NCI-H774 (cell line): ENCODE results near the gene GNLY.

Experiments used
- DNase-seq: peaks from one replicate; lab custom pipeline; 2025; lab: John Stamatoyannopoulos, UW

Gene GNLY

DNA sequence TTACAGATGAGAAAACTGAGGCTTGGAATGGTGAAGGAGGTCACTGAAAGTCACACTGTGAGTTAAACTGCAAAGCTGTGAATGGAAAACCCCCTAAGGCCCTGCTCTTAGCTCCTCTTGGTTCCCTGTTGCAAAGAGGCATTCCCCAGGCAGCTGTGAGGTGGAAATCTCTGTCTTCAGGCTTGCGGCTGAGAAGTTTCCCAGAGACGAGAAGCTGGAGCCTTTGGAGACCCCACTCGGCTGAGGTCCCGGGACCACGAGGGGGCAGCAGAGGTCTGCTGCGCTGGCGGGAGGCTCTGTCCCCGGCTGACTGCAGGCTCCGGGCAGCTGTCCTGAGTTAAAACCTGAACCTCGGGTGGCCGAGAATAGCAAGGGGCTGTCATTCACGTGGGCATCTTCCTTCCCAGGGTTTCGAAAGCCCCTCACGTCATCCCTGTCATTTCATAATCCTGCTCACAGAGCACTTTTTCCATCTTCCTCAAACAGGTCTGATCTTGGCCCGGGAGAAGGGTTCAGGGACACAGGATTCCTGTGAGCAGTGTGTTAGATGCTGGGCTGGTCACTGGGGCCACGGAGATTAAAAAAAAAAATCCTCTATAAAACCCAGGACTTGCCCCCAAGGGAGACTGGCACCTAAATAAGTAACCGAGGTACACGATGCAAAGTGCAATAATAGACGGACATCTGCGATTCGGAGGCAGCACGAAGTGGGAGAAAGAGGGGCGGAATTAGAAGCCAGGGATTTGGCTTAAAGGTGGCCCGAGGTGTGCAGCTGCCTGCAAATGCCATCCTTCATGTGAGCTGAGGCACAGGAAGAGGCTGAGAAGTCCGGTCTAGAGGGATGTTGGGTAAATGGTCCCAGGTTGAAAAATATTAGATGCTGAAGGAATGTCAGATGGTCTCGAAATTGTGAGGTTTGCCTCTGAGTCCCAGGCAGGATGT is 35.0 kb downstream of the GNLY start:
- DNase-seq = peak; percentile 45

DNA sequence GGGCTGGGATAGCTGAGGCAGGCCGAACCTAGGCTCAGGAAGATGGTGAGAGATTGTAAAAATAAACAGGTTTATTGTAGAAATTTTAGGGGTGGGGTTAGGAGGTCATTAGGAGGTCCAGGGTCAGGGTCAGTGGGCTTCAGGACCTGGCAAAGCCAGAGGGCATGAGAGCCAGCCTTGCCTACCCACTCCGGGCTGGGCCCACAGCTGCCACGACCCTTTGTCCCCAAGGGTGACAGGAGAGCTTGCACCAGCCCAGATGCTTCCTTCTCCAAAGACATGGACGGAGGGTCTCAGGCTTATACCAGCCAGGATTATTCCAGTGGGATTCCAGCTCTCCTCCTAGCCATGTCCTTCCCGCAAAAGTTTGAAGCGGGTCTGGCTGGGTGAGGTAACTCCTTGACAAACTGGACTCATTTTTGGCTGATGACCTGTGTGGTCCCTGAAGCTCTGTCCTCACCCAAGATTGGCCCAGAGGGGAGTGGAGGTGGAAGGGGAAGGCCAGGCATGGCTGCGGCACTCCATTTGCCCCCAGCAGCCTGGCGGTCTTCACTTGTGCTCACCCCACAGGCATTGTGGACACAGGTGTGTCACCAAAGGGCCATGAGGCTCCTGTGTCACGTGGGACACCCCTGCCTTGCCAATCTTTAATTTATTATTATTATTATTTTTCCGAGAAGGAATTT is 35.8 kb downstream of the GNLY start:
- DNase-seq = no peak

DNA sequence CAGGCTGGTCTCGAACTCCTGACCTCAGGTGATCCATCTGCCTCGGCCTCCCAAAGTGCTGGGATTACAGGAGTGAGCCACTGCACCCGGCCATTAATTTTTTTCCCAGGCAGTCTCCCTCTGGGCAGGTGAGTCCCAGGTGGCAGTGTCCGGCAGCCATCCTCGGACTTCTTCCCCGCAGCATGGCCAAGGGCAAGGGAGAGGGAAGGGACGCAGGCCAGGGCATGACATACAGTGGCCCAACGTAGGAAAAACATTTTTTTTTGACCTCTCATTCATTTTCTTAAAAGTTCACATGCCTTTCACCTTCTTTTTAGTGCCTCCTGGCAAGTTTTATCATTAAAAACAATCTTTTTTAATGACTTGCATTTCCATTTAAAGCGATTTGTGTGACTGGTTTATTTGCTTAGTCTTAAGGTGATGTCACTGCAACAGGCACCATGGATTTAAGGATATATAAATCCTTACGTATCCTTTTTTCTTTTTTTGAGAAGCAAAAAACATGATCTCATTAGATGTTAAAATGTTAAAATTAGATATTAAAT is 36.6 kb downstream of the GNLY start:
- DNase-seq = no peak

DNA sequence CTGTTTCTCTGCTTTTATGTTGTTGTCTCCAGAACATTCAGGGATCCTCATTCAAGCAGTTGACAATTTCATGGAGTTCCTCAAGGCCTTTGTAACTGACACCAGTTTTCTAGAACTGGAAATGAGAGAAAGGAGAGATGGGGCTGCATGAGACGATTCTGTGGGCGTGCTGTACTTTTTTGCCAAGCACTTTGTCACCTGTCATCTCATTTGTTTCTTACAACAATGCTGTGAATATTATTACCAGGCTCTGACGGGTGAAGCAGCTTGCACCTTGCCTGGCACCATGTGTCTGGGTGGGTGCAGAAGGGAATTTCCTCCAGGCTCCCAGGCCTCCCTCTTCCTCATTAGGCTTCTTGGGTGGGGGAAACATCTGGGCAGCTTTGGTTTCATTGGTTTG is 37.4 kb downstream of the GNLY start:
- no peak for DNase-seq

DNA sequence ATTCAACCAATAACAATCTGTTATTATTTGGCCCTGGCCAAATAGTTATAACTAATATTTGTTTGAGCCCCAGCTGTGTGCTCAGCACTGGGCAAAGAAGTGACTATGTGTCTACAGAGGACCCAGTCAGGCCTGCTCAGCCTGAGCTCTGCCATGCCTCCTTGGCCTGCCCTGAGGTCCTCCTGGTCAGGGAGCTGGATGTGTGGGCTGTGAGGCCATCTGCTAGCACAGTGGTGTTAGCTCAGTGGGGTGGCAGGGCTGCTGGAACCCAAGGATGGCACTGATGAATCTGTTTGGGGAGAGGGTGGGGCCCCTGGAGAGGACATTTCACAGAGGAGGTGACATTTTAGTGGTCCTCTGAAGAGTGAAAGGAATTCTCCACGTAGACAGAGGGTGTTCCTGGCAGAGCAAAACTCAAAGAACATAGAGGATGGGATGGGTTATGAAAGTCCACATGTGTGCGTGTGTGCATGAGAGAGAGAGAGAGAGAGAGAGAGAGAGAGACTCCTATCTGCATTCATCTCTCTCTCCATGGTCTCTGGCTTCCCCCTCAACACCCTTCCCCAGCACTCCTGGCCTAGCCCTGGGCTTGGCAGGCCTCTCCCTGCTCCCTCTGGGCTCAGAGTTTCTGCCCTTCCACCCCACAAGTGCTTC is 38.4 kb downstream of the GNLY start:
- DNase-seq = no peak

DNA sequence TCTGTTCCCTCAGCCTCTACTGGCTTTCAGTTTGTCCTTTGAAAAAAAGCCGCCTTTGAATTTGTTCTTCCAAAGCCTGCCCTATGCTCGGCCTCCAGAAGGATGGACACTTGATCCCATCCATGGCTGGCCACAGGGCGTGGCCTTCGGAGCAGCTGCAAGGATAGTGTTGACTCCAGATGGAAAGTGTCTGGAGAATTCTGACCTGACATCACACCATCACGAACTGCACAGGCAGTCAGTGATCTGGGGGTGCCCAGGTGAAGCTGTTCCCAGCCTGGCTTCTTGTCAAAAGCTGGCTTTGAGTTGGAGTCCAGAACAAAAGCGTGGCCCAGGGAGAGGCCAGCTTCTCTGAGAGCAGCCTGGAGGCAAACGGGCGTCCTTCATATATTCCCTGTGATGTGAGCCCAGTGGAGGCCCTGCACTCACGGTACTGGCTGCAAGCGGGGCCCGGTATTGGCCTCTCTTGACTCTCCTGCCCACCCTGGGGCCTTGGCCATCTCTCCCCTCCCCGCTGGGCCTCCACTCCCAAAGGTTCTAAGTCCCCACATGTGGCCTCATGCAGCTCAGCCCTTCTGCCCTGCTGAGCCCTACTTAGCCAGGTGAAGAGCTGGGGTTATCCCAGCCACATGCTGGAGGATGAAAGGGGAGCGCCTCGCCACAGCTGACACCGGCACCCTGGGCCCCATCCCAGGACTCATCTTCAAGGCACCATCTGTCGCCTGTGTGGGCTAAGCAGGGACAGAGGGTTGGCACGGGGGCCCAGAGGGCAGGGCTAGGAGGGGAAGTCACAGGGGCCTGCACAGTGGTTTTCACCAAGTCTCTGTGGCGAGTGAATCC is 39.2 kb downstream of the GNLY start:
- DNase-seq = no peak

DNA sequence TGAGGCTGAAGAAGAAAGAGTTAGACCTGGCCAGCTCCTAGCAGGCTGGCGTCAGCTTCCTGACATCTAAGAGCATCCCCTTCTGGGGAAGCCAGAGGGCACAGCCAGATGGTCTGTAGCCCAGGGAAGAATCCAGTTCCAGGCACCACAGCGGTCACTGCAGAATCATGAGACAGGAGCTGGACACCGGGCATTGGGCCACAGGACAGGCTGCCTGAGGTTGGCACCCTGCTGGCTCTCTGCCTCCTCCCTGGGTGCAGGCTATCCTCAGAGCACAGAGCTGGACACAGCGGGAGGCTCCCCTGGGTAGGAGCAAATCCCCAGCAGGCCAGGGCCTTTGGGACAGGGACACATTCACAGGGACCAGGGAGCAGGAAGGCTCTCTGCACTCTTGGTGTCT is 39.9 kb downstream of the GNLY start:
- DNase-seq = no peak

DNA sequence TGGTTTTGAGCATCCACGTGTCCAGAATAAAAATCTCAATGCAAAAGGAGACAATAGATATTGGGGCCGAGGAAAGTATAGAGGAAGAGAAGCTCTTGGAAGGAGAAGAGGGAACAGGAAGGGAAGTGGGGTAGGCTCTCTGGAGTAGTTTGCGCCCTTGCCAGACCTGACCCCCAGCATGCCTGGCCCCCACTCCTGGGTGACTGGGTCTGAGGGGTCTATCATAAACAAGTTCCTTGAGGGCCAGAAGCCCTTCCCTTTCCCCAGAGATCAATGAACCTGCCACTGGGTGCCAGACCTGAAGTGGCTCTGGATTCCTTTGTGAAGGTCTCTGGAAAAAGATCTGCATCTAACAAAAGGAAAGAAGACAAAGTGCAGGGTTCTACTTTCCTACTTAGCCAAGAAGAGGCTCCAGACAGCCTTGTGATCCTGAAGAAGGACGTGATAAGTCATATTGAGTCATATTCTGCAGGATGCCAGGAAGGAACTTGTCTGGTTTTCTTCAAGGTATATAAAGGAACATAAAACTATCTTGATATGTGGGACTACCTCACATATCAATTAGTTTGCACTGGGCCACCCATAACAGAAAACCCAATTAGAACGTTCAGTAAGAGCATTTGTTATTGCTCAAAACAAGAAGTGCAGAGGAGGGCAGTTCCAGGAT is 40.9 kb downstream of the GNLY start:
- DNase-seq = no peak

DNA sequence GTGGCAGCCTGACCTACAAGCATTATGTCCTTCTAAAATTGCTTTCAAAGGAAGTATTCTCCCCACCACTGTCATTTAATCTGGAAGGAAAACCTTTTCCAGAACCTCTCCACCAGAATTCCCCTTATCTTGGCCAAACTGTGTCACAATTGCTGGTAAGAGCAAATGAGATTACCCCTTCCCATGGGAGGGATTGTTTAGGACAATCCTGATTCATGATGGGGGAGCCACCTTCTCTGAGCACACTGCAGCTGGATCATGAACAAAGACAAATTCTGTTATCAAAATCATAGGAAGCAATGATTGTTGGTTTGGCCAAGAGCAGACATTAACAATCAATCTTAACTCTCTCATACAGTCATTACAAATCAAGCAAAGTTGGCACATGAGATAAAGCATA is 41.5 kb downstream of the GNLY start:
- DNase-seq = no peak

DNA sequence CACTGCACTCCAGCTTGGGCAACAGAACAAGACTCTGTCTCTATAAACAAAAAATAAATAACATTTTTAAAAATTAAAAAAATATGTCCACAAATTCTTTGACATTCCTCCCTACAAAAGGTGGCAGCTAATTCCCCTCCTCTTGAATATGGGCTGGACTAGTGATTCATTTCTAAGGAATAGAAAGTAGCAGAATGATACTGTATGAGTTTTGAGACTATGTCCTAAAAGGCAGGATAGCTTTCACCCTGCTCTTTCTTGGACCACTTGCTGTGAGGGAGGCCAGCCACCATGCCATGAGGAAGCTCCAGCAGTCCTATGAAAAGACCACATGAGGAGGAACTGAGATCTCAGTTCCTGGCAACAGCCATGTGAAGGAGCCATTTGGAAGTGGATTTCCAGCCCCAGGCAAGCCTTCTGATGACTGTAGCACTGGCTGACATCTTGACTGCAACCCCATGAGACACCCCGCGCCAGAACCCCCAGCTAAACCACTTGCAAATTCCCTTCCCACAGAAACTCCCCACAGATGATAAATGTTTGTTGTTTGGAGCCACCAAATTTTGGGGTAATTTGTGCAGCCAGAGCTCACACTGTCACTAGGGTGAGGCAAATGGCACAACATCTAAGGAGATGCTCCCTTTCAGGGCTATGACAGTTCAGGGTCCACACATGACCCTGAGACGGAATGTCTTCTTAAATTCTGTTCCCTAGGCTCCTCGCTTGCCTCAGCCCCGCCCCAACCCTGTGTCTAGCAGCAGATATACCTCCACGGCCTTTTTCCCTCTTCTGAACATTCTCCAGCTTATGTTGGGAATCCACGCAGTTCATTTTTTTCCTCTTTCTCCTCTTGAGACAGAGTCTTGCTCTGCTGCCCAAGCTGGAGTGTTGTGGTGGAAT is 42.5 kb downstream of the GNLY start:
- DNase-seq = no peak

DNA sequence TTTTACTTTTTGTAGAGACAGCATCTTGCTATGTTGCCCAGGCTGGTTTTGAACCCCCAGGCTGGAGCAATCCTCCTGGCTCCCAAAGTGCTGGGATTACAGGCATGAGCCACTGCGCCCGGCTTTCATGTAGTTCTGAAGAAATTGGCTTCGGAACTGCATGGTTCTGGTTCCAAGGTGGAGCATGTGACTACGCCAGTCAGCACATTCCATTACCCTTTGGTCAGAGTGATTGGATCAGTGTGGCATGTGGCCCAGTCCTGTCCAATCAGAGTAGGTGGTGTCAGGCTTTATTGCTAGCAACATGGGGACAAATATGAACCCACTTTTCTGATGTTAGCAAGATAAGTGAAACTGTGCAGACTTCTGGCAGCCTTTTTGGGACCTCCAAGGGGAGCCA is 43.3 kb downstream of the GNLY start:
- no peak for DNase-seq

DNA sequence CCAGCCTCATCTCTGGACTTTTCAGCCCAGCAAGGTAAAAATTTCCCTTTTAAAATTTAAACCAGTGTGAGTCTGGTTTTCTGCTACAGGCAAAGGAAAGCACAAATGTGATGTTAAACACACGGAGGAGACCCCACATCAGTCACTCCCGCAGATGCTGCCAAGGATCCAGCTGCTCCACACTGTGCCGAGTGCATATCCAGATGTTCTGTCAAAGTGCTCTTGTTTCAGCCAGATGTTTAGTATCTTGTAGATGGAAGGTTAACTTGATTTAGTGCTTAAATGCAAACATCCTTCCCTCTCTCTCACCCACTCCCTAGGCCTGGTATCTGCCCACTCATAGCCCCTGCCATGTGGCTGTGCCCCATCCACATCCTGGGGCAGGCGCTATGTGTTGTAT is 43.8 kb downstream of the GNLY start:
- no peak for DNase-seq

DNA sequence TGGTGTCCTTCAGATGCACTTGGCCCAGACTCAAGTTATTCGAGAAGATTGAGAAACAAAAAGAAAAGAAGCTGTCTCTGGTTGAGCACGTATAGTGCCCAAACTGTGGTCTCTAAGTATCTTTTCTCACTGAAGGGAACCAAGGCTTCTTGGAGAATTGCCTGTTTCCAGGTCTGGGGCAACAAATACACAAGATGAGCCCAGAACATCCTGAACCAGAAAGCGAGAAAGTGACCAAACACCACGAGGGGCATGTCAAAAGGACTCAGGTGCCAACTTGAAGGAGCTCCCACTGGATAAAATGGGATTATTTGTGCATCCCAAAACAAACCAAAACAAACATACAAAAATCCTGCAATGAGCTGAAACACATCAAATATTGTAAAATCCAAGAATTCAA is 46.0 kb downstream of the GNLY start:
- DNase-seq = no peak

DNA sequence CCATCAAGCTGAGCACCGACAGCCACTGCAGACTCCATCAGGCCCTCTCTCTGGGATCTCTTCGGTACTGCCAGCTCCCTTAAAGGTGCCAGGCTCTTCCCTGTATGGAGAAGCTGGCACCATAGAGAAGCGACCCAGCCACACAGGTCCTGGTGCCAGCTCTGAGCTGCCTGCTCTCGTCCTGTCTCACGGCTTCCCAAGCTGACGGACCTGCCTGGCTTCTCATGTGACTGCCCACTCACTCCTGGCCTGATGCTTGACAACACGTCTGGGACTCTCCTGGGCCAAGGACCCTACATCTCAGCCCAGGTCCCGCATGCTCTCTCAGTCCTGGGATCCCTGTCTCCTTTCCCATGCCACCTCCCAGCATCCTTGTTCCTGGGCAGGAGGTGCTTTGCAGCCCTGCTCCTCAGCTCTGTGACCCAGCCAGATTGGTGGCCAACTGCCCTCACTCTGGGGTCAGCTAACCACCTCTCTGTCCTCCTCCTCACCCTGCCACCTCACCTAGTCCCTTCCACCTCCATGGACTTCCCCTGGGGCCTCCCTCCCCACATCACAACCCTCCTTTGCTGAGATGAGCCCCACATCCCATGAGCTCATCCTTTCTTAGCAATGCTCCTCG is 47.2 kb downstream of the GNLY start:
- DNase-seq = no peak

DNA sequence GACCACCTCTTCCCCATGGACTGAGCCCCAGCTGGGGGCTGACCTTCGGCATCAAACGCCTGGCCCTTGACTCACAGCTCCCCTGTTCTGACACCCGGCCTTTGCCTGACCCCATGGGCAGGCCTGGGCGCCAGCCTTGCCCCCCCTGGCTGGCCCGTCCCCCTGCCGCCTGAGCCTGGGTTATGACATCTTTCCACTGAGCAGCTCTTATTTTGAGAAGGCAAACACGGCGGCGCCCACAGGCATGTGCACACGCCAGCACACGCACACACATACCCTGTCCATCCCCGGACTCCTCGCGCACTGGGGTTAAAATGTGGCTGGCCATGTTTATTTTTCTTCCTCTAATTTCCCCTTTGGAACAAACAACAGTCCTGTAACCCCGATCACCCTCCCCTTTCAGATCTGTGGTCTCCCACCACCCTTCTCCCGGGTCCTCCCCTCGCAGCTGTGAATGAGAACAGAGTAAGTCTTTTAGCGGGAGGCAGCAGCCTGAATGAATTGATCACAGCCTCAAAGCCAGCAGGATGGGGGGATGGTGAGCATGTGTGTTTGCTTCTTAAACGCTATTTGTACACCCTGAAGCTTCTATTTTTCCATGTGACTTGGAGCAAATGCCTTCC is 47.8 kb downstream of the GNLY start:
- DNase-seq = no peak

DNA sequence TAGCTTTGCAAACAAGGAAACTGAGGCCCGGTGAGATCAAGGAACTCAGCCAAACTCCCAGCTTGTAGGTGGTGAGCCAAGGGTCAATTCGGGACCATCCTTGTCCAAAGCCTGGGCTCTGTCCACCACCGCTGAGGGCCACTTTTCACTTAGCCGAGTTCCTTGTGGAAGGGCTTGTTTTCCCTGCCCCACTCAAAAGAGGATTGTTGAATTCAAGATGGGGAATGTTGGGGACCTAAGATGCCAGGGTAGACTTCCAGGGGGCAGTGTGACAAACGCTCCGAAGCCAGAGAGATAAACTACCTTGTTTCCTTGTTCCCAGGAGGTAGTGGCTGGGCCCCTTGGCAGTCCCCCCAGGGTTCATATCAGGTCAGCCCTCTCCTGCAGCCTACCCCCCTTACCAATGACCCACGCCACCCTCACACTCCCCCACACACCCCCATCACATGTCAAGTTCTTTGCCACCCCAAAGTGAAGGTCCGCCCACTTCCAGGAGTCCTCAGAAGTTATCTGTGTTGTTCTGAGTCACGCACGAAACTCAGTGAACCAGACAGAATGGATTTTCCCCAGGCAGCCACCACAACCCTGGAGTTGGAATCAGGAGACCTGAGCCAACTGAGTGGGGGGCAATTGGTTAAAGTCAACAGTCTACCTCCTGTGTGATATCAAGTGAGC is 49.3 kb downstream of the GNLY start:
- DNase-seq = no peak

DNA sequence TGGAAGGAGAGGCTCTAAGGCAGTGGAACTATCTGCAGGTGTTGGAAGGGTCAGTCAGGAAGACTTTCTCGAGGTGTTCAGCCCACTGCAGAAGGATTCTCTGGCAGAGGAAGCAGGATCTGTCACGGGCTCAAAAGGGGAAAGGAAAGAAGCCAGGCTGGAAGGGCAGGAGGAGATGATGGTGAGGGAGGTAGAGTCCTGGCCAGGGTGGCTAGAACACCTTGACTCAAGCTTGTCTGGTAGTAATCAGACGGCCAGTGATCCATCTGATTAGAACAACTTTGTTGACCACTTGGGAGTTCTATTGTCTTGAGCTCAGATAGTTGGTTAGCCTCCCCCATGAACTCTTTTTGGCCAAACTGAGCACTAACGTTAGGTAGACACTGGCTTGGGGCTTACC is 49.9 kb downstream of the GNLY start:
- DNase-seq = no peak

DNA sequence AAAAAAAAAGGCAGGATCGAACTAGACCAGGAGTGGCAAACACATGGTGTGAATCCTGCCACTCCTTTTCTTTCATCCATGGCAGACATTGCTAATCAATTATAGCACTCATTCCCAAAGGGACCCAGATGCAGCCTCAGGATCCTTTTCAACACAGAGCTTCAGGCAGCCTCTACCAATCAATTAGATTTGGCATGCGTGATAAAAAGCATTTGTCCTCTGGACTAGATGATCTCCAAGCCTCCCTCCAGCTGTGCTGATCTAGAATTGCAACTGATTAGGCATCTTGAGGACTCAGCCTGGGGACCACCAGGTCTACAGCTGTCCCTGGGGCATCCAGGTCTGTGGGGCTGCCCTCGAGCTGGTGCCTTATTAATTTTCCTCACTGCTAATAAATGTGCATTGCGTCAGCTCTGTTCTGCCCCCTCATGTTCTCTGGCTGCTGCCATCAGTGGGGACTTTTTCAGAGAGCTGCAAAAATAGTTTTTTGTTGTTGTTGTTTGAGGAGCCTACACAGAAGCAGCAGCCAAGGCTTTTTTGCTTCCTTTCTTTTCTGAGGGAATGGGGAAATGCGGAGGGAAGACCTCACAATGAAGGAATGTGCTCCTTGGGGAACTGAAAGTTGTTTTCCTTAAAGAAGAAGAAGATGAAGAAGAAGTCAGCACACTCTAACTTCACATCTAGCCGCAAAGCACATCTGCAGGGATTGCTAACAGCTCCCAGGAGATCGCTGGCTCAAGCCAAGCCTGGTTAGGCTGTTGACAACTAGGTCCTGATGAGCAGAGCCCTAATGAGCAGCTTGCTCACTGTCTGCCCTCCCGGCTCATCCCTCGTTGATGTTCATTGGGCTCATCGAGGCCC is 50.8 kb downstream of the GNLY start:
- DNase-seq = no peak
